ENCODE measurements around the gene CROCC. TPM values are rescaled to one million over a fixed set of nuclear protein-coding genes. Genes with fewer than 3 reads are reported as not detected.

The CROCC gene
- polyA plus RNA-seq, 2 of the 4 experiments (the other 2 are of a cell fraction), result 4.4 to 10.6 TPM

GRCh38 chr1:17001760-17002523 lies 80.2 kb downstream of the CROCC start (continued):
- TF ChIP-seq NPAS2 (CRISPR knock-in tag; IDR thresholded peaks at IDR 0.05; ENCODE audit: borderline replicate concordance), result no peak
- no peak for TF ChIP-seq REST (IDR thresholded peaks at IDR 0.05)
- TF ChIP-seq BCL3 (IDR thresholded peaks at IDR 0.05), result no peak
- no peak for TF ChIP-seq ZC3H11A (IDR thresholded peaks at IDR 0.05)
- TF ChIP-seq EHF (CRISPR knock-in tag; IDR thresholded peaks at IDR 0.05), result no peak

DNA sequence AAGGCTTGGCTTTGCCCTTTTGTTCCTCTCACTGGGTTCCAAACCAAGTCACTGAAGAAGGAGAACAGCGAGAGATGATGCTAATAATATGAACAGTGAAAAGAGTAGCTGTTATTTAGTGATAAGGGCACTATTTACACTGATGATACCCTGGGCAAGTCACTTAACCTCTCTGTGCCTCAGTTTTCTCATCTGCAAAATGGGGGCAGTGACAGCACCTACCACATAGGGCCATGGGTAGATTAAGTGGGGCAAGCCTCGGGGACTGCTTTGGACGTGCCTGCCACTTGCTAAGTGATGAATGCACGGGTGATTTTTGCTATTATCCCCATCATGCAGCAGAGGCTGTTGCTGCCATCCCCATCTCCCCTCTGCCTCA lies 80.8 kb downstream of the CROCC start:
- 0 out of 2 replicates have a peak, but pooled peaks have one; percentile 40 for TF ChIP-seq KDM1A (IDR thresholded peaks at IDR 0.05; ENCODE audit: low read depth)
- TF ChIP-seq FOXS1 (CRISPR knock-in tag; IDR thresholded peaks at IDR 0.05), result no peak
- no peak overlapping the region for H3K4me2 ChIP-seq
- WGBS (ENCODE audit: missing lambda C conversion rate), result 78% methylated on average over 4 of the region's 4 CpGs
- H3K27ac ChIP-seq, result peak overlapping the region in 1 of 2 experiments; percentile 75; a peak in 3 of 6 replicates
- no peaks in the 10 kb centered on the region for H3K9me3 ChIP-seq
- DNase-seq (ENCODE audit: low read depth in 1 of 2, low spot score in 1 of 2) (no peak), FAIRE-seq (no peak), ATAC-seq (no peak)
- no peak overlapping the region for H3K4me3 ChIP-seq
- POLR2A ChIA-PET, result no interaction called here
- CTCF ChIA-PET, result interaction anchor here (0.9 to 2.2 kb wide), 3 partner anchors 10 to 47 kb away, joined by 3 to 8 read pairs (median 3); no protein-coding TSS in a partner anchor
- peaks cover 21% of the 10 kb centered on the region for H3K4me1 ChIP-seq

DNA sequence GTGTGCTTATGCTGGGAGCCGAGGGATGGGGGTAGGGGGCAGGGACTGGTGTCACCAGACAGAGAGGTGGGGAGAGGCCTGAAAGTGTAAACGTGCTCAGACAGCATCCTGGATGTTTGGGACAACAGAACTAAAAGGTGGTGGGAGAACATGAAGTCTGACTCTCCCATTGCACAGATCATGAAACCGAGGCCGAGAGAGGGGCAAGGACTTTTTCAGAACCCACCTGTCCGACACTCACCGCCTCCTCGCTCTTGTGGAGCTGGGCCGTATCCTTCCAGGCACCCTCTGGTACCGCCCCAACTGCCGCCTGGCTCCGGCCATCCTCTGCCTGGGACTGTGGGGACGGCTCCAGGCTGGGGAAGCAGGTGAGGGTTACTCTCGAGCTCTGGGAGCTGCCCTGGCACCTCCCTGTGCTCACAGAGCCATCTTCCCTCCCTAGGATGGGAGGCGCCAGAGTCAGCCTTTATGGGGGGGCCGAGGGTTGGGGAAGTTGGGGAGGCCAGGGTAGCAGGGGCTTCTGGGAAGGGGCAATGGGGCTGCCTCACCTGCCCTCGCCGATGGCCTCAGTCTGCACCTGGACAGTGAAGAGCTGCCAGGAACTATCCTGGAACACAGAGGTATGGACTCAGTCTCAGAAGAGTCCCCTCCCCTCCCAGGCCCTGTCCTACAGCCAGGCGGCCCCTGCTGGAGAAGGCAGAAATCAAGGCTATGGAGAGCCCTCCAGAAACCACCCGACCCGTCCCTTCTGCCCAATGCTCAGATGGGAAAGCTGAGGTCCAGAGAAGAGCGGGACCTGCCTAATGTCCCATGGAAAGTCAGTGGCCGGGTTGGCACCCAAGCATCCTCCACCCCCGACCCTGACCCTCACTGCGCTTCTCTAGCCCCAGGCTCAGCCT lies 83.0 kb downstream of the CROCC start:
- no peak overlapping the region for H3K4me3 ChIP-seq
- WGBS (ENCODE audit: missing lambda C conversion rate), result 87% methylated on average over 12 of the region's 24 CpGs
- peak overlapping the region; percentile 70 for H3K4me2 ChIP-seq
- FAIRE-seq (no peak), ATAC-seq (peak; percentile 69), DNase-seq (ENCODE audit: low read depth in 1 of 2, low spot score in 1 of 2) (peak in 1 of 2 experiments; percentile 29)
- TF ChIP-seq CHD2 (IDR thresholded peaks at IDR 0.05; ENCODE audit: low read length, partially characterized antibody) (no peak), ESRRA (IDR thresholded peaks at IDR 0.05; ENCODE audit: borderline replicate concordance, low read length) (no peak), CTCF (IDR thresholded peaks at IDR 0.05) (peak; percentile 14; the same call in 1 of the 3 replicates), RARB (CRISPR knock-in tag; IDR thresholded peaks at IDR 0.05) (no peak), SMC3 (IDR thresholded peaks at IDR 0.05) (no peak), RFX5 (IDR thresholded peaks at IDR 0.05) (no peak)
- no peaks in the 10 kb centered on the region for H3K9me3 ChIP-seq
- peaks cover 21% of the 10 kb centered on the region for H3K4me1 ChIP-seq
- peak overlapping the region; percentile 71 to 84 for H3K27ac ChIP-seq
- ChIA-PET CTCF (interaction anchor here (0.9 to 2.0 kb wide), 7 partner anchors 8 to 79 kb away, joined by 3 to 10 read pairs (median 4); no protein-coding TSS in a partner anchor), POLR2A (no interaction called here)
